ENCODE data around the gene RBBP9. TPM values are rescaled to one million over a fixed set of nuclear protein-coding genes. Genes with fewer than 3 reads are reported as not detected.

The RBBP9 gene
- total and polyA plus RNA-seq, 9 of the 15 experiments (the other 6 are each of a cell fraction or from before 2014, with no cell fraction given), result 0.94 to 4.4 (median 2.5) TPM

- H3K27me3 ChIP-seq (ENCODE audit: control insufficient read depth in 2 of 2, insufficient read depth in 2 of 2, low read length in 2 of 2), result no peaks in the 10 kb centered on the region
- ATAC-seq (no peak), DNase-seq (ENCODE audit: extremely low read depth in 1 of 4, low spot score in 3 of 4) (no peak), FAIRE-seq (no peak)
- H3K27ac ChIP-seq (ENCODE audit: extremely low read depth, low read depth, low read length), result no peak overlapping the region
- no peaks in the 10 kb centered on the region for H3K79me2 ChIP-seq (ENCODE audit: control insufficient read depth, insufficient read depth, low read length)
- TF ChIP-seq MEF2A (IDR thresholded peaks at IDR 0.05; ENCODE audit: control insufficient read depth, low read depth, low read length) (no peak), RHOXF2B (CRISPR knock-in tag; conservative IDR thresholded peaks at IDR 0.05) (no peak), EGR1 (conservative IDR thresholded peaks at IDR 0.05) (no peak), ELF4 (CRISPR knock-in tag; IDR thresholded peaks at IDR 0.05) (no peak), TSHZ1 (CRISPR knock-in tag; IDR thresholded peaks at IDR 0.05) (no peak), E2F5 (CRISPR knock-in tag; IDR thresholded peaks at IDR 0.05) (no peak), CTCF (IDR thresholded peaks at IDR 0.05 in 2 of 3, conservative IDR thresholded peaks at IDR 0.05 in 1 of 3; ENCODE audit: insufficient read depth in 2 of 3, low read depth in 1 of 3, low read length in 3 of 3) (no peak), ZNF644 (tag; IDR thresholded peaks at IDR 0.05; ENCODE audit: low read depth) (no peak)
- CTCF ChIA-PET (ENCODE audit: low intra/inter-chr PET ratio), result no interaction called here
- H3K4me2 ChIP-seq (ENCODE audit: insufficient read depth, low read length), result no peak overlapping the region
- WGBS (ENCODE audit: insufficient coverage, low coverage, missing lambda C conversion rate), result 83% methylated on average over 1 of the region's 1 CpG
- no peaks in the 10 kb centered on the region for H4K20me1 ChIP-seq (replicated peaks; ENCODE audit: control insufficient read depth, insufficient read depth, low read length)
- intact Hi-C loops (cut with micrococcal nuclease) (no loop called here), in situ Hi-C loops (cut with MboI) (no loop called here)
- H3K9me3 ChIP-seq (replicated peaks; ENCODE audit: control insufficient read depth, insufficient read depth, low read depth, low read length), result no peaks in the 10 kb centered on the region
- no peak overlapping the region for H3K9ac ChIP-seq (ENCODE audit: insufficient read depth in 1 of 2, low read depth in 2 of 2, low read length in 2 of 2)
- POLR2A ChIA-PET, result no interaction called here
- peaks cover 66% of the 10 kb centered on the region; the same call in 2 of the 3 replicates for H3K36me3 ChIP-seq (ENCODE audit: control insufficient read depth, insufficient read depth, low read length)
- no peak overlapping the region for H3K4me3 ChIP-seq
- H3K9me1 ChIP-seq (ENCODE audit: control insufficient read depth, insufficient read depth, low read length), result no peaks in the 10 kb centered on the region
- BruUV-seq (replicated peaks), result no TSS peak
- H2AFZ ChIP-seq (ENCODE audit: low read depth, low read length), result no peak overlapping the region
- no peaks in the 10 kb centered on the region; a peak in 1 of 5 replicates for H3K4me1 ChIP-seq (replicated peaks in 1 of 2; ENCODE audit: control insufficient read depth in 2 of 2, insufficient read depth in 2 of 2, low read length in 2 of 2)
These were observed 48.5 kb upstream of the RBBP9 start for GRCh38 chr20:18545566-18545965.

All from K562 (cell line).